CD4-positive, alpha-beta T cell (primary cell): ENCODE measurements around the gene TTC1. TPM values are rescaled to one million over a fixed set of nuclear protein-coding genes. Genes with fewer than 3 reads are reported as not detected.

Experiments
- ATAC-seq: fragments of 200-7000 bp; cut with Tn5 transposase; one replicate; pipeline ENCODE4 v1.10.0; 2022; ENCODE audit warnings: mild to moderate bottlenecking; ENCODE audit not compliant: poor library complexity
- CTCF ChIA-PET: fragments of 350-600 bp; sonication (Branson Sonifier 250); formaldehyde crosslinking; loops from one replicate; lab custom pipeline; 2021; ENCODE audit warnings: antibody characterized with exemption, inconsistent platforms; lab: Charles Lee
- POLR2A ChIA-PET: fragments of 350-600 bp; sonication (Branson Sonifier 250); formaldehyde crosslinking; loops from one replicate; lab custom pipeline; 2021; ENCODE audit warnings: antibody characterized with exemption, inconsistent platforms; lab: Charles Lee
- DNase-seq, 14 experiments: peaks; one replicate each; pipeline ENCODE4 v3.0.0-alpha.2; 2013 to 2020; ENCODE audit warnings: mixed read lengths in 2 of 14
- H3K27ac ChIP-seq, 2 donors: one replicate each; pipeline versions ENCODE4 v1.5.1 to v1.7.0; 2013; ENCODE audit warnings: low read length in 2 of 2, low read depth in 1 of 2, mild to moderate bottlenecking in 1 of 2
- H3K27me3 ChIP-seq, 2 experiments: 1 replicate in 1 of 2; 2 replicates in 1 of 2; pipeline versions ENCODE4 v1.6.1 to v1.7.0; 2013; ENCODE audit warnings: low read length in 2 of 2, control low read depth in 1 of 2, mild to moderate bottlenecking in 1 of 2, moderate library complexity in 1 of 2; ENCODE audit not compliant: insufficient read depth in 2 of 2, control insufficient read depth in 1 of 2
- H3K36me3 ChIP-seq: one replicate; pipeline ENCODE4 v1.6.1; 2013; ENCODE audit warnings: low read length, control low read depth; ENCODE audit not compliant: insufficient read depth
- H3K4me1 ChIP-seq: one replicate; pipeline ENCODE4 v1.6.1; 2013; ENCODE audit warnings: low read length, control low read depth; ENCODE audit not compliant: insufficient read depth
- H3K4me3 ChIP-seq: one replicate; pipeline ENCODE4 v1.5.1; 2013; ENCODE audit warnings: mild to moderate bottlenecking, low read length, moderate library complexity
- H3K9me3 ChIP-seq, 2 experiments: 1 replicate in 1 of 2; 2 replicates in 1 of 2; pipeline versions ENCODE4 v1.6.1 to v1.7.0; 2013; ENCODE audit warnings: low read length in 2 of 2, mild to moderate bottlenecking in 2 of 2, control low read depth in 1 of 2, moderate library complexity in 1 of 2; ENCODE audit not compliant: control insufficient read depth in 1 of 2, insufficient read depth in 1 of 2
- H3K27ac Mint-ChIP-seq: one replicate; pipeline ENCODE4 v1.8.0; 2020; ENCODE audit warnings: mixed read lengths
- H3K27me3 Mint-ChIP-seq: one replicate; pipeline ENCODE4 v1.8.0; 2021; ENCODE audit warnings: mixed read lengths
- H3K36me3 Mint-ChIP-seq: one replicate; pipeline ENCODE4 v1.8.0; 2021; ENCODE audit warnings: low read depth, mixed read lengths
- H3K4me1 Mint-ChIP-seq: one replicate; pipeline ENCODE4 v1.8.0; 2021; ENCODE audit warnings: low read depth, mixed read lengths
- H3K4me3 Mint-ChIP-seq: one replicate; pipeline ENCODE4 v1.8.0; 2020; ENCODE audit warnings: mild to moderate bottlenecking, mixed read lengths
- H3K9me3 Mint-ChIP-seq: one replicate; pipeline ENCODE4 v1.8.0; 2020; ENCODE audit warnings: mixed read lengths
- CTCF ChIP-seq: fragments of 200-600 bp; IDR thresholded peaks from one replicate; pipeline ENCODE4 v1.8.0; 2022; ENCODE audit warnings: antibody characterized with exemption, mild to moderate bottlenecking
- intact Hi-C, 2 experiments: fragments of 100-400 bp; cut with DNase I in 1 of 2; cut with micrococcal nuclease in 1 of 2; formaldehyde crosslinking; loops; one replicate each; pipeline versions ENCODE4 v1.15.1 to v1.9.0; 2023 to 2025; cut with DNase I, micrococcal nuclease
- total RNA-seq, 174 experiments: library from RNA in 2 of 174; stranded (reverse) in 2 of 174; gene quantifications; one replicate each; pipeline ENCODE4 v1.2.3 and lab custom pipeline; 2021 to 2026

TTC1 gene
- total RNA-seq, 2 experiments from 2014 or later = 15.9 to 16.3 TPM

GRCh38 chr5:160047423-160047822 lies 38.5 kb downstream of the TTC1 start:
- Histone ChIP-seq H3K27me3 (no peaks in the 10 kb centered on the region), H3K36me3 (peaks cover 78% of the 10 kb centered on the region), H3K4me1 (no peaks in the 10 kb centered on the region), H3K27ac (no peak overlapping the region), H3K9me3 (no peaks in the 10 kb centered on the region), H3K4me3 (no peak overlapping the region)
- ChIA-PET CTCF (no interaction called here), POLR2A (no interaction called here)
- Mint-ChIP-seq H3K27ac (no peak overlapping the region), H3K27me3 (no peaks in the 10 kb centered on the region), H3K36me3 (peaks cover 89% of the 10 kb centered on the region), H3K4me3 (no peak overlapping the region), H3K9me3 (no peaks in the 10 kb centered on the region), H3K4me1 (no peaks in the 10 kb centered on the region)
- DNase-seq (no peak), ATAC-seq (no peak)
- no peak for TF ChIP-seq CTCF
- intact Hi-C loops = no loop called here

- Mint-ChIP-seq H3K9me3 (no peaks in the 10 kb centered on the region), H3K4me3 (no peak overlapping the region), H3K27me3 (no peaks in the 10 kb centered on the region), H3K27ac (no peak overlapping the region), H3K36me3 (peaks cover 89% of the 10 kb centered on the region), H3K4me1 (no peaks in the 10 kb centered on the region)
- ATAC-seq (no peak), DNase-seq (no peak)
- Histone ChIP-seq H3K27ac (no peak overlapping the region), H3K36me3 (peaks cover 78% of the 10 kb centered on the region), H3K9me3 (no peaks in the 10 kb centered on the region), H3K27me3 (no peaks in the 10 kb centered on the region), H3K4me3 (no peak overlapping the region), H3K4me1 (no peaks in the 10 kb centered on the region)
- no peak for TF ChIP-seq CTCF
- ChIA-PET CTCF (no interaction called here), POLR2A (no interaction called here)
- intact Hi-C loops = no loop called here
These were observed 39.2 kb downstream of the TTC1 start for GRCh38 chr5:160048131-160048530.

- no peaks in the 10 kb centered on the region for H3K4me1 Mint-ChIP-seq
- peaks cover 76% of the 10 kb centered on the region for H3K36me3 ChIP-seq
- TF ChIP-seq CTCF = no peak
- H3K27me3 Mint-ChIP-seq = no peaks in the 10 kb centered on the region
- H3K27ac ChIP-seq = no peak overlapping the region
- intact Hi-C loops = no loop called here
- H3K27me3 ChIP-seq = no peaks in the 10 kb centered on the region
- DNase-seq = no peak
- no peaks in the 10 kb centered on the region for H3K4me1 ChIP-seq
- no peak overlapping the region for H3K27ac Mint-ChIP-seq
- no peaks in the 10 kb centered on the region for H3K9me3 ChIP-seq
- POLR2A ChIA-PET = no interaction called here
- peaks cover 87% of the 10 kb centered on the region for H3K36me3 Mint-ChIP-seq
- H3K9me3 Mint-ChIP-seq = no peaks in the 10 kb centered on the region
- H3K4me3 Mint-ChIP-seq = no peak overlapping the region
- ATAC-seq = no peak
- H3K4me3 ChIP-seq = no peak overlapping the region
- CTCF ChIA-PET = no interaction called here
These were observed 40.2 kb downstream of the TTC1 start for GRCh38 chr5:160049099-160049498.
